ENCODE results near the gene SSC4D. TPM values are rescaled to one million over a fixed set of nuclear protein-coding genes. Genes with fewer than 3 reads are reported as not detected.

The SSC4D gene
- total RNA-seq, 4 donors from 2014 or later, result 0.41 TPM; not detected in 3

DNA sequence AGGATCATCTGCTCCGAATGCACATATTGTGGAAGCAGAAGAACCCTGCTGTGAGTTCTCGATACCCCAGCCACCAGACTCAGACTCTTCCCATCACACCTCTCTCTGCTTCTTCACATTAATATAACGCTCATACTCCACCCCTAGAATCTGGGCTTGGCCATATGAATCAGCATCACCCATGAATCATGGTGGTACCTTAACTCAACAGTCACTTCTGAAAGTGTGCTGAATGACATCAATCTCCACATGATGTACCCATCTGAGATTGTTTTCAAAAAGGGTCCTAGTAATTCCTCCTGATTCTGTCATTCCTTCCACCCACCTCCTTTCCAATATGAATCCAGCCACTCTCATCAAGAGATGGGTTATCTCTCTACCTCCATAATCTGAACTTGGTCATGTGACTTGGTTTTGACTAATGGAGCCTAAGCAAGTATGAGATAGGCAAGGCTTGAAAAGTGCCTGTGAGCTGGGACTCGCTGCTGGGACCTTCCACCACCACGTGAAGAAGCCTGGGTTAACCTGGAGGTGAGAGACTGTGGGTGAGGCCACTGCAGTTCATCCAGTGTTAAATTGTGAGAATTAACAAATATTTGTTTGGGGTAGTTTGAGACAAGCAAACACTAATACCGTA lies 66.1 kb downstream of the SSC4D start:
- Histone ChIP-seq H3K4me3 (no peak overlapping the region), H3K27me3 (no peaks in the 10 kb centered on the region), H3K36me3 (peaks cover 0 to 5% (median 2%) of the 10 kb centered on the region in 4 donors), H3K9me3 (no peaks in the 10 kb centered on the region), H3K4me1 (peaks cover 0 to 55% (median 25%) of the 10 kb centered on the region in 4 donors), H3K27ac (no peak overlapping the region)
- intact Hi-C loops (cut with DNase I; ENCODE audit: low total_unique reads), result no loop called here
- in situ Hi-C loops (cut with MboI; ENCODE audit: low pct_ligation_motif_present in 1 of 4, low pct_unique_long_range_greater_than_20kb in 1 of 4, low sequenced_read_pairs in 3 of 4), result no loop called here
- no peak for TF ChIP-seq POLR2AphosphoS5 (IDR thresholded peaks at IDR 0.05)
- no peak for TF ChIP-seq EP300 (IDR thresholded peaks at IDR 0.05; ENCODE audit: low read depth)
- DNase-seq, result no peak
- 86 to 93% methylated on average over 1 to 6 of the region's 6 CpGs for WGBS, 2 donors (ENCODE audit: low coverage in 1 of 2)

DNA sequence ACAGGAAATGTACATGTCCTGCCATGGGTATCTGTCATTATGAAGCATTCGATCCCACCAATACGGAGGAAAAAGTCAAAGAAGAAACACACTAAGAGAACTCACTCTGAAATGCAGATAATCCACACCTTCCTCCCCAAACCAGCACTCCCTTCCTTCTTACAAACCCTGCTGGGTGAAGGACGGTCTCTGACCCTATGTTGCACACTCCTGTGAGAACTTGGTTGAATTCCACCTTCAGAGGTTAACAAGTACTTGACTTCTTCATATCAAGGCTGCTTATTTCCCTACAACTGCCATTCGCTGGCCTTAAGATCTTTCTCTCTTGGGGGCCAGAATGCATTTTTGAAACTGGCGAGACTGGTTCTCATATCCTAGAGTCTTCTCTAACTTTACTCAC lies 67.3 kb downstream of the SSC4D start:
- TF ChIP-seq POLR2A (IDR thresholded peaks at IDR 0.05) (no peak), POLR2AphosphoS5 (IDR thresholded peaks at IDR 0.05) (no peak), EP300 (IDR thresholded peaks at IDR 0.05; ENCODE audit: low read depth) (no peak)
- TF ChIP-seq, protein P1, sequence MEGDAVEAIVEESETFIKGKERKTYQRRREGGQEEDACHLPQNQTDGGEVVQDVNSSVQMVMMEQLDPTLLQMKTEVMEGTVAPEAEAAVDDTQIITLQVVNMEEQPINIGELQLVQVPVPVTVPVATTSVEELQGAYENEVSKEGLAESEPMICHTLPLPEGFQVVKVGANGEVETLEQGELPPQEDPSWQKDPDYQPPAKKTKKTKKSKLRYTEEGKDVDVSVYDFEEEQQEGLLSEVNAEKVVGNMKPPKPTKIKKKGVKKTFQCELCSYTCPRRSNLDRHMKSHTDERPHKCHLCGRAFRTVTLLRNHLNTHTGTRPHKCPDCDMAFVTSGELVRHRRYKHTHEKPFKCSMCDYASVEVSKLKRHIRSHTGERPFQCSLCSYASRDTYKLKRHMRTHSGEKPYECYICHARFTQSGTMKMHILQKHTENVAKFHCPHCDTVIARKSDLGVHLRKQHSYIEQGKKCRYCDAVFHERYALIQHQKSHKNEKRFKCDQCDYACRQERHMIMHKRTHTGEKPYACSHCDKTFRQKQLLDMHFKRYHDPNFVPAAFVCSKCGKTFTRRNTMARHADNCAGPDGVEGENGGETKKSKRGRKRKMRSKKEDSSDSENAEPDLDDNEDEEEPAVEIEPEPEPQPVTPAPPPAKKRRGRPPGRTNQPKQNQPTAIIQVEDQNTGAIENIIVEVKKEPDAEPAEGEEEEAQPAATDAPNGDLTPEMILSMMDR (IDR thresholded peaks at IDR 0.05), result no peak
- H3K4me3 ChIP-seq, result no peak overlapping the region
- peaks cover 0 to 4% (median under 1%) of the 10 kb centered on the region in 4 donors for H3K36me3 ChIP-seq
- H3K4me1 ChIP-seq, result peaks cover 0 to 50% (median 22%) of the 10 kb centered on the region in 4 donors
- in situ Hi-C loops (cut with MboI; ENCODE audit: low pct_ligation_motif_present in 1 of 4, low pct_unique_long_range_greater_than_20kb in 1 of 4, low sequenced_read_pairs in 3 of 4) (no loop called here), intact Hi-C loops (cut with DNase I; ENCODE audit: low total_unique reads) (no loop called here)
- H3K27ac ChIP-seq, result no peak overlapping the region
- DNase-seq, result no peak
- WGBS, 2 donors (ENCODE audit: low coverage in 1 of 2), result 95 to 100% methylated on average over 2 to 5 of the region's 5 CpGs
- H3K9me3 ChIP-seq, result no peaks in the 10 kb centered on the region
- H3K27me3 ChIP-seq, result no peaks in the 10 kb centered on the region

DNA sequence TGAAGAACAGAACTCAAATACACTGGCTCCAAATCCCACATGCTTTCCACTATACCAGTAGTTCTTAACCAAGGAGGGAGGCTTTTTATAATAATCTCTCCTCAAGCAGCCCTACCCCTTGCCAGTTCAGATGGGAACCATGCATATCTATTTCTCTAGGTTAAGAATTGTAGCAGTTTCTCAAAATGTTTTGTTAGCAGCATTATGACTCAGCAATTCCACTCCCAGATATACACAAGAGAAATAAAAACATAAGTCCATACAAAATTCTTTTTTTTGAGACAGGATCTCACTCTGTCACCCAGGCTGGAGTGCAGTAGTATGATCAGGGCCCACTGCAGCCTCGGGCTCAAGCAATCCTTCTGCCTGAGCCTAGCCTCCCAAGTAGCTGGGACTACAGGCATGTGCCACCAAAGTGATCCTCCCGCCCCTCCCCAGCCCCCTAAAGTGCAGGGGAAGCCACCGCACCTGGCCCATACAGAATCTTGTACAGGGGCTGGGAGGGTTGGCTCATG lies 68.8 kb downstream of the SSC4D start:
- TF ChIP-seq, protein P1 (IDR thresholded peaks at IDR 0.05), result no peak
- TF ChIP-seq POLR2A (IDR thresholded peaks at IDR 0.05) (no peak), EP300 (IDR thresholded peaks at IDR 0.05; ENCODE audit: low read depth) (no peak), POLR2AphosphoS5 (IDR thresholded peaks at IDR 0.05) (no peak)
- no peaks in the 10 kb centered on the region for H3K9me3 ChIP-seq
- 90% methylated on average over 3 of the region's 3 CpGs; no CpG with 5 or more reads in 1 of the 2 donors for WGBS, 2 donors (ENCODE audit: low coverage in 1 of 2)
- H3K4me1 ChIP-seq, result peaks cover 0 to 35% (median 10%) of the 10 kb centered on the region in 4 donors
- H3K36me3 ChIP-seq, result no peaks in the 10 kb centered on the region
- no peaks in the 10 kb centered on the region for H3K27me3 ChIP-seq
- no peak overlapping the region for H3K4me3 ChIP-seq
- no peak for DNase-seq
- in situ Hi-C loops (cut with MboI; ENCODE audit: low pct_ligation_motif_present in 1 of 4, low pct_unique_long_range_greater_than_20kb in 1 of 4, low sequenced_read_pairs in 3 of 4), result no loop called here
- intact Hi-C loops (cut with DNase I; ENCODE audit: low total_unique reads), result no loop called here
- no peak overlapping the region for H3K27ac ChIP-seq

Other genes with a start within 250 kb of the SSC4D start
- 1 to 10 TPM in 2 of 4 donors, under 1 TPM in 1, not detected in 1; 0.82 to 1.4 (median 1.1) TPM for gene SRRM3, start 207.8 kb downstream of the SSC4D start, total RNA-seq
- gene HSPB1, start 107.0 kb downstream of the SSC4D start, total RNA-seq, result 1,000 to 10,000 TPM in 1 of 4 donors, 100 to 1,000 TPM in 3; 387 to 1,086 (median 519) TPM
- gene YWHAG, start 50.7 kb downstream of the SSC4D start, total RNA-seq, result 10 to 100 TPM; 35.9 to 71.6 (median 48.2) TPM
- 1 to 10 TPM in 2 of 4 donors, not detected in 2; 3.0 to 3.4 TPM for gene ZP3, start 15.3 kb upstream of the SSC4D start, total RNA-seq
- gene DTX2, start 52.0 kb upstream of the SSC4D start, total RNA-seq, result 100 to 1,000 TPM in 2 of 4 donors, 10 to 100 TPM in 2; 73.0 to 169 (median 119) TPM
- 10 to 100 TPM in 1 of 4 donors, 1 to 10 TPM in 2, not detected in 1; 3.0 to 11.6 (median 4.9) TPM for gene UPK3B, start 100.9 kb upstream of the SSC4D start, total RNA-seq
- gene SPDYE16, start 133.6 kb upstream of the SSC4D start, total RNA-seq, result not detected
- 10 to 100 TPM in 2 of 4 donors, 1 to 10 TPM in 2; 1.5 to 38.2 (median 9.3) TPM for gene POMZP3, start 217.6 kb upstream of the SSC4D start, total RNA-seq

Data from transverse colon (tissue), 4 donors.